ENCODE measurements around the gene PTX4.
A peak's percentile ranks its signal among the peaks of the same experiment; 100 is the strongest.

The PTX4 gene

GRCh38 chr16:1488619-1489018 is at the start of gene PTX4:
Gene PTX4 (minus strand): TSS chr16:1488944. CDS start chr16:1488909, 35 bp downstream.
- DNase-seq (ENCODE audit: low spot score), result no peak

DNA sequence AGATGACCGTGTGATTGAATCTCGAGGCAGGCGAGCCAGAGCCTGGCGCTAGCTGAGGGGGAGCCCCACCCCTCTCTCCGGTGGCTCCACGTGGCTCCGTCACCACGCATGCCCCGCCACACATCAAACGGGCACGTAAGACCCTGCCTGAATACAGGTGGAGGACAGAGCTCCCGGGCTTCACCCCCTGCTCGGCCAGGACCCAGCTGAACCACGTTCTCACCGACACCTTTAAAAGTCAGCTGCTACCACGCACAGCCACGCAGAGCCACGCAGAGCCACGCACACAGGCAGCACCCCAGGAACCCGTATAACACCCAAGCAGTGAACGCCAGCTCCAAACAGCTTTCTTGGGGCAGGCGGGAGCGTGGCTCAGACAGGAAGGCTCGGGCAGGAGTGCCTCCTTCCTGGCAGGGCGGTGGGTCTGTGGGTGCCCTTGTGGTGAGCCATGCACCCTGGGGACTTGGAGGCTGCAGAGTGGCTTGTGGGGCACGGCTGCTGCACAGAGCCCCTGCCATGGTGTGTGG is 49.1 kb upstream of the PTX4 start:
- no peak for DNase-seq (ENCODE audit: low spot score)

DNA sequence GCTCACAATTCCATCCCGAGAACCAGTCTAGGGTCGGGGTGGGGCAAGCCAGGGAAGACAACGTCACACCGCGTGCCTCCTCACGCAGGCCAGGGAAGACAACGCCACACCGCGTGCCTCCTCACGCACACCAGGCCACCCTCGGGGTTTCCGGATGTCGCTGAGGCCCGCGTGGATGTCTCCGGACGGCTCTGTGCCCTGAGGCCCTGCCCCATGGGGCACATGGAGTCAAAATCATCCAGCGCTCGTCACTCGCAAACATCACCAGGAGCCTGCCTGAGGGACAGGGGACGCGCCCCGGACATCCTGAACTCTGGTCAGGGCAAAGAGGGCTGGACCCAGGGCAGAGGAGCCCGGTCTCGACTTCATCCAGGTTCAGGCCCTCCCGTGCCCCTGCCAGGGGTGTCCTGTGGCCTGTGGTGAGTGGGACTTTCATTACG is 48.4 kb upstream of the PTX4 start:
- no peak for DNase-seq (ENCODE audit: low spot score)

DNA sequence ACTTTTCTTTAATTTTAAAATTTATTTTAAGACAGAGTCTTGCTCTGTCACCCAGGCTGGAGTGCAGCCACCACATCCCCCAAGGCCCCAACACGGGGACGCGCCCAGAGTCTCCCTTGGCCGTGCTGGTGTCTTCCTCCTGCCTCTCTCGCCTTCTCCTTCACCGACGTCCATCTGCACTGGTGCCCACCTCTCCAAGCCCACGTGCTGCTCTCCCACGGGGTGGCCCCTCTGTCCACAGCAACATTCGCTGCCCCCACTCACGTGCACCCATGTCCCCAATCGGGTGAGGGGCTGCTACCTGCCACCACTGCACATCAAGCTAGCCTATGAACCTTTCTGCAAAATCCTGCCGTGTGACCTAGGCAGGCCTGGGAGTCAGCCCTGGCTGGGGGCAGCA is 47.9 kb upstream of the PTX4 start:
- no peak for DNase-seq (ENCODE audit: low spot score)

- no peak for DNase-seq (ENCODE audit: low spot score)
Observed at GRCh38 chr16:1535391-1536291, 46.9 kb upstream of the PTX4 start.

DNA sequence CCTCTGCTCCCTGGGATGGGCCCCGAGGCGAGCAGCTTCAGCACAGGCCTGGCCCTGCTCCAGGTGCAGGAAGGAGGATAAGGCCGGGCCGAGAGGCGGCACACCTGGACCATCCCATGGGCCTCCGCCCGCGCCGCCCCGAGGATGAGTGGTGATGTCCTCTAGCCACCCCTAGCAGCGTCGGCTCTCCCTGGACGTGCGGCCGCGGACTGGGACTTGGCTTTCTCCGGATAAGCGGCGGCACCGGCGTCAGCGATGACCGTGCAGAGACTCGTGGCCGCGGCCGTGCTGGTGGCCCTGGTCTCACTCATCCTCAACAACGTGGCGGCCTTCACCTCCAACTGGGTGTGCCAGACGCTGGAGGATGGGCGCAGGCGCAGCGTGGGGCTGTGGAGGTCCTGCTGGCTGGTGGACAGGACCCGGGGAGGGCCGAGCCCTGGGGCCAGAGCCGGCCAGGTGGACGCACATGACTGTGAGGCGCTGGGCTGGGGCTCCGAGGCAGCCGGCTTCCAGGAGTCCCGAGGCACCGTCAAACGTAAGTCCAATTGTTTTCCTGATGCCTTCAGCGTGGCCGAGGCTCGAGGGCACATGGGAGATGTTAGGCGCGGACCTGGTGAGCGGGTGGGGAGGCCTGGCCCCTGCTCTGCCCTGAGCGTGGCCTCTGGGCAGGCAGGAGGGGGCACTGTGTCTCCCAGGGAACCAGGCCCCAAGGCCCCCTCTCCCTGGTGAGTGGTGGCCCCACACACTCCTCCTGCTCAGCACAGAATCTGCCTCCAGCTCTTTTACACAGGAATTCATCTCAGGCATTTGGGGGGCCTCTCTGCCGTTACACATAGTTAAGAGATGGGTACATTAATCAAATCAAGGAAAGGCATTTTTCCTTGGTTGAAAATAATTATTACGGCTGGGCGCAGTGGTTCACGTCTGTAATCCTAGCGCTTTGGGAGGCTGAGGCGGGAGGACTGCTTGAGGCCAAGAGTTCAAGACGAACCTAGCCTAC is 45.6 kb upstream of the PTX4 start:
- no peak for DNase-seq (ENCODE audit: low spot score)

- DNase-seq (ENCODE audit: low spot score), result no peak
Observed at GRCh38 chr16:1533443-1533951, 44.8 kb upstream of the PTX4 start, which contains the start of gene TMEM204. Gene TMEM204 (plus strand): TSS chr16:1533666. CDS start chr16:1534276, 610 bp downstream.

DNA sequence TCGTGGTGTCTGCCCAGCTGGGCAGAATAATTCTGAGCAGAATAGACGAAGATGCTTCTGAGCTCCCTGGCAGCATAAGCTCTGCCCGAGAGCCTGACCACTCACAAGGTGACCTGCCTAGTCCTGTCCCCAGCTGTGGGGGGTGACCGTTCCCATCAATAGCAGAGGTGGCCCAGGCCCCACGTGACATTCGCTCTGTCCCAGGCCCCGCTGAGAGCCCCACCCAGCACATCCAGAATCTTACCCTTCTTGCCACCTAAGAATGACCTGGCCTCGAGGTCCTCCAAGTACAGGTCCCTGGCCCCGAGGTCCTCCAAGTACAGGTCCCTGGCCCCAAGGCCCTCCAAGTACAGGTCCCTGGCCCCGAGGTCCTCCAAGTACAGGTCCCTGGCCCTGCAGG is 44.0 kb upstream of the PTX4 start:
- DNase-seq (ENCODE audit: low spot score), result no peak

GRCh38 chr16:1532081-1532760 is 43.5 kb upstream of the PTX4 start:
- no peak for DNase-seq (ENCODE audit: low spot score)

DNA sequence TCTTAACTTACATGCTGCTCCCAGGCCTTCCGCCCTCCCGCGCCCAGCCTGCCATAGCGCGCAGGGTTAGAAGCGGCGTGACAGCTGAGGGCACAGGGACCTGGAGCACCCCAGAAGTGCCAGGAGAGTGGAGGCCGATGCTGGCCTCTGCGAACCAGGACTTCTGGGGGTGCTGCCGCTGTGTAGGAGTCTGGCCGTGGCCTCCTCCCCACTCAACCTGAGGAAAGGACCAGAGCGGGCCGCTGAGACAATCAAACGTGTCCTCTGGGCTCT is 42.8 kb upstream of the PTX4 start:
- DNase-seq (ENCODE audit: low spot score), result no peak

- no peak for DNase-seq (ENCODE audit: low spot score)
Observed at GRCh38 chr16:1530883-1531637, 42.3 kb upstream of the PTX4 start.

DNA sequence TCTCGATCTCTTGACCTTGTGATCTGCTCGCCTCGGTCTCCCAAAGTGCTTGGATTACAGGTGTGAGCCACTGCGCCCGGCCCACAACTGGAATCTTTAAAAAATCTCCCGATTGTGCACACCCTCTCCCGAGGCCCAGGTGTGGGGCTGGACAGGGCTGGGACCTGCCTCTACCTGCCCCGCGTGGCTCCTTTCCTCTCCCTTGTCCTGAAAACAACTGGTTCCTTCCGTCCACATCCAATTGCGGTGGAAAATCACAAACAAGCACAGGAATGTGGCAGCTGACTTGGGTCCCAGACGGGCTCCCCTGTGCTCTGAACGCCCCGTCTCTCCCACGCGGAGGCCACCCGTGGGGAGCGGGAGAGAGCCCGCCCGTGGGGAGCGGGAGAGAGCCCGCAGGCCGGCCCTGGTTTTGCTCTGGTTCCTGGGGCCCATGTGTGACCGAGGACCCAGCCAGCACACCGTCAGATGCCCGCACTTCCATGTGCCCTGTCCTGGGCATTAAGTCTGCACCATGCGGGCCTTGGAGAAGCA is 41.7 kb upstream of the PTX4 start:
- no peak for DNase-seq (ENCODE audit: low spot score)

DNA sequence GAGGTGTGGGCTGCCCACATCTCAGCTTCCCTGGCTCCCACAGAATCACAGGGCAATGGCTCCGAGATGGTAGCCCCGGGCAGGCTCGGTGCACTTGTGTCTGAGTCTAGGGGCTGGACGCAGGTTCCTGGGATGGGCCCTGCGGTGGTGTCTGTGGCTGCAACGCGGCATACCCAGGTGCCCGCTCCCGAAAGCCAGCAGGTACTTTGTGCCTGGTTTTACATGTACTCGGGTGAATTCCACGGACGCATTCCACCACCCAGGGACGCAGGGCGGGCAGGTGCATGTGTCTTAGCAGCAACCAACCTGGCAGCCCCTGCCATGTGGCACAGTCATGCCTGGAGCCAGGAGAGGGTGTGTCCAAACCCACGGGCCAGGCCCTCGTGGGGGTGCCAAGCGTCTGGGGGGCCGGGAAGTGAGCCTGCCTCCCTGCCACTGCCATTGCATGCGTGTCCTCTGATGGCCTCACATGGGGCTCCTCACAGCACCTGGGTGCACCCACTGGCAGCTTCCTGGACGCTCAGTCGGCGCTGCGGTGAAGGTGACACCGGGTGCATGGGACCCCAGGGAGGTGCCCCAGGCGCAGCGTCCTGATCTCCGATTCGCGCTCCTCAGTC is 40.3 kb upstream of the PTX4 start:
- DNase-seq (ENCODE audit: low spot score), result no peak

DNA sequence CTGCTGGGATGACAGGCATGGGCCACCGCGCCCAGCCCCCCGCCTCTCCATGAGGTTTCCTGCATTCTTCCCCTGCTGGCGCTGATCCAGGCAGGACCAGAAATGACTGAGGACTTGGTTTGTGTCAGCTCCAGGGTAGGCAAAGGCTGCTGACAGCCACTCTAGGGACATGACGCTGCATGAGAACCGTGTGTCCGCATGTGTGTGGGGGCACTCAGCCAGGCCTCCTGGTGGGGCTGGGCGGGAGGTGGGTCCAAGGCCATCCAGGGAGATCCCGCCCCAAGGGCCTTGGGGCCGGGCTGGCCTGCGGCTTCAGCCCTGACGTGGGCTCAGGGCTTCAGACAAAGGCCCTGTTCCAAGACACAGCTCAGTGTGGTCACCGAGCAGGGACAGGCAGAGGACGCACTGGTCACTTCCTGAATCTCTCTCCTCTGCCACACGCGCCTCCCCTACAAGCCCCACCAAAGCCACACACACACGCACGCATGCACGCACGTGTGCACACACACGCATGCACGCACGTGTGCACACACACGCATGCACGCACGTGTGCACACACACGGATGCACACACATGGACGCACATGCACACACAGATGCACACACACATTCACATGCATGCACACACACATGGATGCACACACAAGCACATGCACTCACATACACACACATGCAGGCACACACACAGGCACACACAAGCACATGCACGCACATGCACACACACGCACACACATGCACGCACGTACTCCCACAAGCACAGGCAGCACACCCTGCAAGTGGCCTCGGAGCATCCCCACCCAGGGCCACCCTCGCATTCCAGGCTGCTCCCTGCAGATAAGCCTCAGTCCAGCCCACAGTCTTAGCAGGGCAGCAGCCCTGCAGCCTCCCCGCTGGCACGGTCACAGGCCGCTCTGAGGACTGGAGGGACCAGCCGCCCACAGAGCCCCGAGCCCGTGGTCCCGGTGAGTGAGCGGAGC is 39.4 kb upstream of the PTX4 start:
- DNase-seq (ENCODE audit: low spot score), result peak; percentile 44

GRCh38 chr16:1526608-1527555 is 38.1 kb upstream of the PTX4 start:
- DNase-seq (ENCODE audit: low spot score), result no peak

DNA sequence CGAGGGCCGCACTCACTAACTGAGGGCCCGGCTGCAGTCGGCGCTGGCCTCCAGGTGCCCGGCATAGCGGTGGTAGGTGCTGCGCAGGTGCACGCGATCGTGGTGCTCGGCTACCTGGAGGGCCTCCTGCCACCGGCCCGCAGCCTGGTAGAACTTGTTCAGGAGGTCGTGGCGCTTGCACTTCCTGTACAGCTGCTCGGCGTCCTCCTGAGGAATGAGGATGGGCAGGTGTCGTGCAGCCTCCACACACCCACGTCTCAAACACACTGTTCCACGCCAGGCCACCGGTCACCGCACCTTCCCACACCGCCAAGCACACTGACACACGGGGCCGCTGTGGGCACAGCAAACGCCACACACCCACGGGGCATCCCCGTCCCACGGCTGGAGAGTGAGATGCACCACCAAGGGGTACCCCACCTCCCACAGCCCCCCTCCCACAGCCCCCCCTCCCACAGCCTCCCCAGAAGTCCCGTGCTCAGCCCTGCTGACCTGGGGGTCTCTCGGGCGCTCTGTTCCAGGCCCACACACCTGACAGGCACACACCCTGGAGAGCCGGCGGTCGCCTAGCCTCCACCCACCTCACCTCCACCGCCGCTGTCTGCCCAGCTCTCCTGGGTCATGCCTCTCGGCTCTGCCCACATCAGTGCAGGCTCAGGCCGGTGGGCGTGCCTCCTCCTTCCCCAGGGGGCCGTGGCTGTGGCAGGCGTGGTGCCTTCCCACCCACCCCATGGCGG is 37.3 kb upstream of the PTX4 start:
- DNase-seq (ENCODE audit: low spot score), result no peak

- DNase-seq (ENCODE audit: low spot score), result no peak
Observed at GRCh38 chr16:1524366-1524765, 35.6 kb upstream of the PTX4 start.
